Mucosa of descending colon (tissue), 3 donors: ENCODE measurements around the gene ADAMTS2. TPM values are rescaled to one million over a fixed set of nuclear protein-coding genes. Genes with fewer than 3 reads are reported as not detected.

ENCODE experiments used
- ATAC-seq: fragments of 200-7000 bp; cut with Tn5 transposase; one replicate; pipeline ENCODE4 v1.9.1; 2020; ENCODE audit warnings: mild to moderate bottlenecking, moderate library complexity
- DNase-seq, 3 donors: peaks; one replicate each; pipeline ENCODE4 v3.0.0-alpha.2; 2020
- H3K36me3 ChIP-seq: fragments of 200-600 bp; one replicate; pipeline ENCODE4 v1.8.0; 2021; ENCODE audit warnings: low read depth, mild to moderate bottlenecking
- H3K4me1 ChIP-seq: fragments of 200-600 bp; one replicate; pipeline ENCODE4 v1.8.0; 2021; ENCODE audit warnings: low read depth, mild to moderate bottlenecking
- H3K4me3 ChIP-seq: fragments of 200-600 bp; one replicate; pipeline ENCODE4 v1.8.0; 2021; ENCODE audit warnings: mild to moderate bottlenecking
- H3K9me3 ChIP-seq: fragments of 200-600 bp; one replicate; pipeline ENCODE4 v1.8.0; 2021; ENCODE audit warnings: mild to moderate bottlenecking
- CTCF ChIP-seq: fragments of 200-600 bp; IDR thresholded peaks from one replicate; pipeline ENCODE4 v1.8.0; 2022; ENCODE audit warnings: antibody characterized with exemption, mild to moderate bottlenecking
- intact Hi-C, 2 donors: fragments of 100-400 bp; cut with DNase I in 1 of 2; cut with micrococcal nuclease in 1 of 2; formaldehyde crosslinking; loops; one replicate each; pipeline versions ENCODE4 v1.11.0 to v1.11.1; 2022; cut with DNase I, micrococcal nuclease
- total RNA-seq, 3 donors: library from RNA; stranded (reverse); fragmentation: NEBNext Ultra II Directional in 2 of 3; extraction: Animal tissue kit (Norgen Biotek cat#: 25700) in 2 of 3; gene quantifications; one replicate each; pipeline versions ENCODE4 v1.2.1 to v1.2.4, GENCODE V29; 2021 to 2023
- donor health status: DM: no; HTN: no; CAD: no; lungs with moderate emphysema.
- donor health status: DM: no; HTN: no; CAD: no.
- donor health status: DM: no; HTN: yes; CAD: no.

Gene ADAMTS2
- total RNA-seq, 3 donors from 2014 or later, result 1.3 to 9.2 (median 7.3) TPM

- intact Hi-C loops, result no loop called here
- H3K9me3 ChIP-seq, result no peaks in the 10 kb centered on the region
- H3K4me1 ChIP-seq, result no peaks in the 10 kb centered on the region
- H3K4me3 ChIP-seq, result no peak overlapping the region
- TF ChIP-seq CTCF, result no peak
- DNase-seq, result no peak
- H3K36me3 ChIP-seq, result no peaks in the 10 kb centered on the region
- no peak for ATAC-seq
These were observed 15.9 kb upstream of the ADAMTS2 start for GRCh38 chr5:179361037-179361603.

GRCh38 chr5:179357031-179357430, 11.8 kb upstream of the ADAMTS2 start:
- TF ChIP-seq CTCF, result no peak
- DNase-seq (no peak), ATAC-seq (no peak)
- Histone ChIP-seq H3K4me1 (no peaks in the 10 kb centered on the region), H3K36me3 (no peaks in the 10 kb centered on the region), H3K4me3 (no peak overlapping the region), H3K9me3 (no peaks in the 10 kb centered on the region)
- intact Hi-C loops, result no loop called here

GRCh38 chr5:179355976-179356974, 11.0 kb upstream of the ADAMTS2 start:
- ATAC-seq, result peak; percentile 25
- peak in 1 of 3 donors; percentile 7 for DNase-seq
- intact Hi-C loops, result no loop called here
- H3K36me3 ChIP-seq, result no peaks in the 10 kb centered on the region
- no peaks in the 10 kb centered on the region for H3K9me3 ChIP-seq
- no peak for TF ChIP-seq CTCF
- H3K4me1 ChIP-seq, result no peaks in the 10 kb centered on the region
- no peak overlapping the region for H3K4me3 ChIP-seq

GRCh38 chr5:179354305-179354882, 9.1 kb upstream of the ADAMTS2 start:
- Histone ChIP-seq H3K9me3 (no peaks in the 10 kb centered on the region), H3K36me3 (no peaks in the 10 kb centered on the region), H3K4me3 (no peak overlapping the region), H3K4me1 (no peaks in the 10 kb centered on the region)
- ATAC-seq (no peak), DNase-seq (no peak)
- no peak for TF ChIP-seq CTCF
- intact Hi-C loops, result no loop called here

GRCh38 chr5:179348843-179349242, 3.6 kb upstream of the ADAMTS2 start:
- no peaks in the 10 kb centered on the region for H3K9me3 ChIP-seq
- ATAC-seq (no peak), DNase-seq (peak in 1 of 3 donors; percentile 9)
- no peak overlapping the region for H3K4me3 ChIP-seq
- intact Hi-C loops, result loop anchor here in 1 of 2 donors (10.0 kb wide), 1 partner anchor 184 kb away; no protein-coding TSS in a partner anchor
- peaks cover 2% of the 10 kb centered on the region for H3K4me1 ChIP-seq
- H3K36me3 ChIP-seq, result no peaks in the 10 kb centered on the region
- TF ChIP-seq CTCF, result no peak
